Airway epithelial cell (primary cell): ENCODE data around the gene CLPSL1. TPM values are rescaled to one million over a fixed set of nuclear protein-coding genes. Genes with fewer than 3 reads are reported as not detected.

Experiments
- total RNA-seq: library from RNA; depleted of rRNA; stranded (reverse); fragments of >200 nt; gene quantifications from 2 replicates; pipeline ENCODE4 v1.2.3, GENCODE V29; 2015

Gene CLPSL1
- not detected in 2 replicates for total RNA-seq

GRCh38 chr6:35780719-35781118 is at the start of gene CLPSL1:
TSS of gene CLPSL1 (plus strand) at chr6:35781019. CDS start at chr6:35781111, 92 bp downstream.

GRCh38 chr6:35736982-35737412 is 43.8 kb upstream of the CLPSL1 start, which contains the start of gene ARMC12:
TSS of gene ARMC12 (plus strand) at chr6:35737032. CDS start at chr6:35737109, 77 bp downstream.

GRCh38 chr6:35776364-35777215 is 4.2 kb upstream of the CLPSL1 start, which contains the start of gene CLPSL2:
TSS of gene CLPSL2 (plus strand) at chr6:35776598. CDS start at chr6:35776619, 21 bp downstream.

GRCh38 chr6:35804996-35805736 is 24.3 kb downstream of the CLPSL1 start, which contains the start of gene LHFPL5:
TSS of gene LHFPL5 (plus strand) at chr6:35805352. CDS start at chr6:35805671, 319 bp downstream.

Other genes with a start within 250 kb of the CLPSL1 start
- 64.7 and 84.9 TPM in 2 replicates for gene FKBP5, start 92.1 kb upstream of the CLPSL1 start, total RNA-seq
- gene ARMC12, start 44.0 kb upstream of the CLPSL1 start, total RNA-seq, result not detected in 2 replicates
- 5.1 TPM in 1 of 2 replicates, not detected in the other for gene CLPSL2, start 4.4 kb upstream of the CLPSL1 start, total RNA-seq
- gene CLPS, start 16.3 kb downstream of the CLPSL1 start, total RNA-seq, result not detected in 2 replicates
- gene LHFPL5, start 24.3 kb downstream of the CLPSL1 start, total RNA-seq, result 0.21 TPM in 1 of 2 replicates, not detected in the other
- gene SRPK1, start 140.1 kb downstream of the CLPSL1 start, total RNA-seq, result 70.7 and 101 TPM in 2 replicates
- gene SLC26A8, start 243.6 kb downstream of the CLPSL1 start, total RNA-seq, result not detected in 2 replicates
- gene MAPK14, start 246.8 kb downstream of the CLPSL1 start, total RNA-seq, result 46.7 and 48.8 TPM in 2 replicates